ENCODE measurements around the gene VN1R2. TPM values are rescaled to one million over a fixed set of nuclear protein-coding genes. Genes with fewer than 3 reads are reported as not detected.
"Not testable (repeated sequence)": the region's sequence is repeated elsewhere in the genome, so short reads cannot be mapped to it uniquely, and the experiment has no call there.

The VN1R2 gene, protein sequence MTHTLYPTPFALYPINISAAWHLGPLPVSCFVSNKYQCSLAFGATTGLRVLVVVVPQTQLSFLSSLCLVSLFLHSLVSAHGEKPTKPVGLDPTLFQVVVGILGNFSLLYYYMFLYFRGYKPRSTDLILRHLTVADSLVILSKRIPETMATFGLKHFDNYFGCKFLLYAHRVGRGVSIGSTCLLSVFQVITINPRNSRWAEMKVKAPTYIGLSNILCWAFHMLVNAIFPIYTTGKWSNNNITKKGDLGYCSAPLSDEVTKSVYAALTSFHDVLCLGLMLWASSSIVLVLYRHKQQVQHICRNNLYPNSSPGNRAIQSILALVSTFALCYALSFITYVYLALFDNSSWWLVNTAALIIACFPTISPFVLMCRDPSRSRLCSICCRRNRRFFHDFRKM
- not detected for total RNA-seq
- long read RNA-seq: 0 reads

DNA sequence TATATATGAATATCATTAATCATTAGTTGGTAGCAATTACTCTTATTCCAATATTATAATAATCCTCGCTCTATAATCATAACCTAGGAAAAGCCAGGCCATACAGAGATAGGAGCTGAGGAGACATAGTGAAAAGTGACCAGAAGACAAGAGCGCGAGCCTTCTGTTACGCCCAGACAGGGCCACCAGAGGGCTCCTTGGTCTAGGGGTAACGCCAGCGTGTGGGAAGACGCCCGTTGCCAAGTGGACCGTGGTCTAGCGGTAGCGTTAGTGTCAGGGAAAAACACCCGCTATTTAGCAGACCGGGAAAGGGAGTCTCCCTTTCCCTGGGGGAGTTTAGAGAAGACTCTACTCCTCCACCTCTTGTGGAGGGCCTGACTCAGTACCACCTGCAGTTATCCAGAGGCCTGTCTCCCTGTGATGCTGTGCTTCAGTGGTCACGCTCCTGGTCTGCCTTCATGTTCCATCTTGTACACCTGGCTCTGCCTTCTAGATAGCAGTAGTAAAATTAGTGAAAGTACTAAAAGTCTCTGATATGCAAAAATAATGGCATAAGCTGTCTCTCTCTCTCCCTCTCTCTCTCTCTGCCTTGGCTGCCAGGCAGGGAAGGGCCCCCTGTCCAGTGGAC is at the start of gene VN1R2:
VN1R2 (plus strand) TSS at position 578 of the 628 bp plus-strand sequence. CDS start 84 bp downstream, outside the sequence.
- ATAC-seq (ENCODE audit: poor library complexity); DNase-seq; intact Hi-C loops (cut with DNase I): not testable (repeated sequence)

DNA sequence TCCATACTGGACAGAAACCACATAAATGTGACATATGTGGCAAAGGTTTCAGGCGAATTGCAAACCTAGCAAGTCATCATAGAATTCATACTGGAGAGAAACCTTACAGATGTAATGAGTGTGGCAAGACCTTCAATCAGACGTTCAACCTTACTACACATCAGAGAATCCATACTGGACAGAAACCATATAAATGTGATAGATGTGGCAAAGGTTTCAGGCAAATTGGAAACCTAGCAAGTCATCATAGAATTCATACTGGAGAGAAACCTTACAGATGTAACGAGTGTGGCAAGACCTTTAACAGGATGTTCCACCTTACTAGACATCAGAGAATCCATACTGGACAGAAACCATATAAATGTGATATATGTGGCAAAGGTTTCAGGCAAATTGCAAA is 46.5 kb upstream of the VN1R2 start:
- DNase-seq; ATAC-seq (ENCODE audit: poor library complexity); intact Hi-C loops (cut with DNase I): not testable (repeated sequence)

DNA sequence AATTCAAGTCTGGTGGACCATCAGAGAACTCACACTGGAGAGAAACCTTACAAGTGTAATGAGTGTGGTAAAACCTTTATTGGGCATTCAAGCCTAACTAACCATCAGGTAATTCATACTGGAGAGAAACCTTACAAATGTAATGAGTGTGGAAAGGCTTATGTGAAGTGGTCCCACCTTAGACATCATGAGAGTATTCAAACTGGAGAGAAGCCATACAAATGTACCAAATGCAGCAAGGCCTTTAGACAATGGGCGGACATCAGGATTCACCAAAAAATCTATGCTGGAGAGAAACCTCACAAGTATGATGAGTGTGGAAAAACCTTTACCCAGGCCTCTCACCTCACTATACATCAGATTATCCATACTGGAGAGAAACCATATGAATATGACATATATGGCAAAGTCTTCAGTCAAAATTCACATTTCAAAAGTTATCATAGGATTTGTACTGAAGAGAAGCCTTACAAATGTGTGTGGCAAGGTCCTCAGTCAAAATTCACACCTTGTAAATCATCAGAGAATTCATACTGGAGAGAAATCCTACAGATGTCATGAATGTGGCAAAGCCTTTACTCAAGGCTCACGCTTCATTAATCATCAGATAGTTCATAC is 45.3 kb upstream of the VN1R2 start:
- intact Hi-C loops (cut with DNase I): no loop called here
- ATAC-seq (ENCODE audit: poor library complexity): no peak
- no peak for DNase-seq

DNA sequence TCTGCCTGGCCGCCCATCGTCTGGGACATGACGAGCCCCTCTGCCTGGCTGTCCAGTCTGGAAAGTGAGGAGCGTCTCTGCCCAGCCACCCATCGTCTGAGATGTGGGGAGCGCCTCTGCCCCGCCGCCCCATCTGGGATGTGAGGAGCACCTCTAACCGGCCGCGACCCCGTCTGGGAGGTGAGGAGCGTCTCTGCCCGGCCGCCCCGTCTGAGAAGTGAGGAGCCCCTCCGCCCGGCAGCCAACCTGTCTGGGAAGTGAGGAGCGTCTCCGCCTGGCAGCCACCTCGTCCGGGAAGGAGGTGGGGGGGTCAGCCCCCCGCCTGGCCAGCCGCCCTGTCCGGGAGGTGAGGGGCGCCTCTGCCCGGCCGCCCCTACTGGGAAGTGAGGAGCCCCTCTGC is 35.4 kb upstream of the VN1R2 start:
- intact Hi-C loops (cut with DNase I); DNase-seq; ATAC-seq (ENCODE audit: poor library complexity): not testable (repeated sequence)

DNA sequence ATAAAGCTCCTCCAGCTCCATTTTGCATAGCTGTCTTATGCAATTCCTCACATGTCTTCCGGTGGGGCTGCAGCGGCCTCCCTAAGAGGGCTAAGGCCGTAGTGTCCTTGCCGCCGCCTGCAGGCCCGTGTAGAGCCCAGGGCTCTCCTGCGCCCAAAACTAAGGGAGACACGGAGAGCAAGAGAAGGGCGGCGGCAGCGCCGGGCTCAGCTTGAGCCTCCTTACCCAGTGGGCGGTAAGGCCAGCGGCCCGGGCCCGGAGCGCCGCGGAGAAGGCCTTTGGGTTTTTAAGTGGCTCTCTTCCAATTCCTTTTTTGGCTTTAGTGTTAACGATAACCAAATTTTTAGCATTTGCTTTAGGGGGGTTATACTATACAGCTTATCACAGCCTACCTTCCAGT is 33.5 kb upstream of the VN1R2 start:
- DNase-seq: no peak
- intact Hi-C loops (cut with DNase I): no loop called here
- ATAC-seq (ENCODE audit: poor library complexity): no peak

DNA sequence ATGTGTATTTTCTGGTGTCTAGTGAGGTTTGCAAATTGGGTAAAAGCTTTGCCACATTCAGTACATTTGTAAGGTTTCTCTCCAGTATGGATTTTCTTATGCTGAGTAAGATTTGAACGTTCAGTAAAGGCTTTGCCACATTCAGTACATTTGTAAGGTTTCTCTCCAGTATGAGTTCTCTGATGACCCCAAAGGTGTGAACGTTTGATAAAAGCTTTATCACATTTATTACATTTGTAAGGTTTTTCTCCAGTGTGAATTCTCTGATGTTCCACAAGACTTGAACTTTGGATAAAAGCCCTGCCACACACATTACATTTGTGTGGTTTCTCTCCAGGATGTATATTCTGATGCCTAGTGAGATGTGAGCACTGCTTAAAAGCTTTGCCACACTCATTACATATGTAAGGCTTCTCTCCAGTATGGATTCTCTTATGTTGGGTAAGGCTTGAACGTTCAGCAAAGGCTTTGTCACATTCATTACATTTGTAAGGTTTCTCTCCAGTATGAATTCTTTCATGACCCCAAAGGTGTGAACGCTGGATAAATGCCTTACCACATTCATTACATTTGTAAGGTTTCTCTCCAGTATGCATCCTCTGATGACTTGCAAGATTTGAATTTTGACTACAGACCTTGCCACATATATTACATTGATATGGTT is 20.8 kb upstream of the VN1R2 start:
- intact Hi-C loops (cut with DNase I): no loop called here
- ATAC-seq (ENCODE audit: poor library complexity) (no peak), DNase-seq (no peak)

DNA sequence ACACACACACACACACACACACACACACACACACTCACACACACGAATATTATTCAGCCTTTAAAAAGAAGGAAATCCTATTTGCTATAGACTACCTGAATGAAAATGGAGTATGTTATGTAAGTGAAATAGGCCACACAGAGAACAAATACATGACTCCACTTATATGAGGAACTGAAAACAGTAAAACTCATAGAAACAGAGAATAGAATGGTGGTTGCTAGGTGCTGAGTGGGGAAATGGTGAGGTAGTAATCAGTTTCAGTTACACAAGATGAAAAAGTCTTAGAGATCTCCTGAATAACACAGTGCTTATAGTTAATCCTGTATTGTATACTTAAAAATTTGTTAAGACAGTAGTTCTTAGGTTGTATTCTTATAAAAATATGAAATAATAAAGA is 11.6 kb upstream of the VN1R2 start:
- ATAC-seq (ENCODE audit: poor library complexity): no peak
- no peak for DNase-seq
- intact Hi-C loops (cut with DNase I): no loop called here

DNA sequence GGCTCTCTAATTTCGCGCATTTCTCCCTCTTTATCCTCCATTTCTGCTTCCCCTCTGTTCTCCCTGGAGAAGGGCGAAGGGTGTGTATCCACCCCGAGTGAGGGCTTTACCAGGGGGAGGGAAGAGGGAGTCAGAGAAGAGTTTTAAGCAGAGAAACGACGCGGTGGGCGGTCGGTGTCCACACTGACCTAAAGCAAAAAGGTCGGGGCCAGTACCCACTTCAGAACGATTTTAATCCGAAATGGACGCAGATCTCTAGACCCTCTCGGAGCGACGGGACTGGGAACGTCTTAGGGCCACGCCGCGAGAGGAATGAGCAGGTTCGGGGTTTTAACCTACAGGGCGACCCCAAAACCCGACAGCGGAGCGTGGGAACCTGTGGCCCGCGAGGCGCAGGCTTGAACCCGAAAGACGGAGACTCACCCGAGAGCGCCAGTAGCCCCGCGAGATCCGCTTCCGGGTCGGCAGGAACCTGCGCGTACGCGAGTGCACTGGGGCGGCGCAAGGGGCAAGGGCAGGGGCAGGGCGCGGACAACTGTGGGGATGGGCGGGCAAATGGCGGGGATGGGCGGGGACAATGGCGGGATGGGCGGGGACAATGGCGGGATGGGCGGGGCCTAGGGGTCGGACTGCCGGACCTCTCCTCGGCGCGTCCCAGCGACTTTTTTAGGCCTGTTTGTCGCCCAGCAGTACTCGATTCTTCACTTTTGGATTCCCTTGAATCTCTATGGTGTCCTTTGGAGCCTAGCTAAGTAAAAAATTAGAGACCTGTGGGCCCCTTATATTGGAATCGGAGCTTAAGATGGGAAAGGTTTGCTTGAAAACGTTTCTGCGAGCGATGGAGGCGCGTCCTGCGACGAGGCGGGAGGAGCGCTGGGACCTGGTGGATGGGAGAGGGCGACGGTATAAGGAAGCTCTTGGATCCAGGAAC is 3.4 kb upstream of the VN1R2 start, which contains the start of gene ZNF677:
ZNF677 (minus strand) TSS at position 463 of the 931 bp plus-strand sequence. CDS start 3,323 bp downstream, outside the sequence.
- DNase-seq (peak; percentile 96), ATAC-seq (ENCODE audit: poor library complexity) (peak; percentile 100)
- intact Hi-C loops (cut with DNase I): no loop called here

DNA sequence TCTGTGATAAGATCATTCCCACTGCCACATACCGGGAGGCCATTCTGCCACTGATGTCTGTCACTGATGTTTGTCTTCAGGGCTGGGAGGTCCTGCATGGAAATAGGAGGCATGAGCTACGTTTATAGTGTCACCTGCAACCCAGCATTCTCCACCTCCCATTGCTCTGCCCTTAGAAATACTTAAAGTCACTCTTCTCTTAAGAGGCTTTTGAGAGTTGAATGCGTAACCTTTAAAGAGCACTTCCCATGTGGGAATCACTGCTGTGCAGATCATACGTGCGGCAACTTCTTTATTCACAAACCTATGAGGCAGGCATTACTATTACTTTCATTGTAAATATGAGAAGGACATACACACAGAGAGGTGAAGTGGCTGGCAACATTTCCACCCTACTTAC is 9.5 kb downstream of the VN1R2 start, which contains the start of gene VN1R4:
VN1R4 (minus strand) TSS at position 101 of the 400 bp plus-strand sequence; CDS start at position 43, 58 bp downstream.
- intact Hi-C loops (cut with DNase I); ATAC-seq (ENCODE audit: poor library complexity); DNase-seq: not testable (repeated sequence)

DNA sequence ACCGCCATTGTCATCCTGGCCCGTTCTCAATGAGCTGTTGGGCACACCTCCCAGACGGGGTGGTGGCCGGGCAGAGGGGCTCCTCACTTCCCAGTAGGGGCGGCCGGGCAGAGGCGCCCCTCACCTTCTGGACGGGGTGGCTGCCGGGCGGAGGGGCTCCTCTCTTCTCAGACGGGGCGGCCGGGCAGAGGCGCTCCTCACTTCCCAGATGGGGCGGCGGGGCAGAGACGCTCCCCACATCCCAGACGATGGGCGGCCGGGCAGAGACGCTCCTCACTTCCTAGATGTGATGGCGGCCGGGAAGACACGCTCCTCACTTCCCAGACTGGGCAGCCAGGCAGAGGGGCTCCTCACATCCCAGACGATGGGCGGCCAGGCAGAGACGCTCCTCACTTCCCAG is 11.8 kb downstream of the VN1R2 start:
- intact Hi-C loops (cut with DNase I); ATAC-seq (ENCODE audit: poor library complexity); DNase-seq: not testable (repeated sequence)

DNA sequence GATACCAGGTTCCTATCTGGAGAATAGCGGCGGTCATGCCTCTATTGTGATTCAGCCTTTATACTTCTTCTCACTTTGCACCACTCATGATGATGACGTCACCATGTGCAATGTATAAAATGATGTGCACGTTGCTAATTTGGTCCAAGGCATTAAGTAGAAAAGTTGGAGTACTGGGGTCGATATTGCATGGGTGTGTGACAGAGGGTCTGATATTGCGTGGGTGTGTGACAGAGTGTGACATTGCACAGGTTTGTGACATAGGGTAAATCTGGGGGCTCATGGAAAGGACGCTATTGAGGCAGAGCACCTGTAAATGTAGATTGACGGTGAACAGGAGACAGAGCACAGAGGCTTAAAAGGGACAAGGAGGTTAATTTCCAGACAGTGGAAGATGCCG is 14.0 kb downstream of the VN1R2 start:
- intact Hi-C loops (cut with DNase I): no loop called here
- no peak for ATAC-seq (ENCODE audit: poor library complexity)

DNA sequence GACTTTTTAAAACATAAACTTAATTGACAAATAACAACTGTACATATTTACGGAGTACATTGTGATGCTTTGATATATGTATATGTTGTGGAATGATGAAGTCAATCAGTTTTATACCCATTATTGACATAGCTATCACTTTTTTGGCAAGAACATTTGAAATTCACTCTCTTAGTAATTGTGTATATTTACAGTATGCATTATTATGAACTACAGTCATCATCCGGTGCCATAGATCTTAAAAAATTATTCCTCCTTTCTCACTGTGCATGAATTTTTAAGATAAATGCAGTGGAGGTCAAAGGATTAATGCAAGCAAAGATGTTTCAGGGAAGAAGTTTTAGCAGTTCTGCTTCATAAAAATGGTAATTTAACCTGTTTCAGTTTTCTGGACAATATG is 17.4 kb downstream of the VN1R2 start:
- ATAC-seq (ENCODE audit: poor library complexity): no peak
- no peak for DNase-seq
- intact Hi-C loops (cut with DNase I): no loop called here

More for the DNA sequence above, 14.0 kb downstream of the VN1R2 start:
- no peak for DNase-seq

DNA sequence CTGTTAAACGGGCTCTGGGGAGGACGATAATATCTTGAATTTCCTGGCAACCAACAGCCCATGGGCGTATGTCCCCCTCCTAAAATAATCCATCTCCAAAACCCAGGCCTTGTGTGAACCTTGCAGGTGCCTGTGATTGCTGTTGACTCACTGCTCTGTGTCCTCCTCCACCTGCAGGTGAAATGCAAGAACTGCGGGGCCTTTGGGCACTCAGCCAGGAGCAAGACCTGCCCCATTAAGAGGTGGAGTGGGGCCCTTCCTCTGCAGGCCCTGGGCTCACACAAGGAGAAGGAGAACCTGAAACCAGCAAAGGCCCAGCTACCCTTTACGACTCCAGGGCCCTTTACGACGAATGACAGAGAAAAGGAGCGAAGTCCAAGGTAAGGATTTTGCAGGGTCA is 23.9 kb downstream of the VN1R2 start:
- DNase-seq; intact Hi-C loops (cut with DNase I); ATAC-seq (ENCODE audit: poor library complexity): not testable (repeated sequence)

DNA sequence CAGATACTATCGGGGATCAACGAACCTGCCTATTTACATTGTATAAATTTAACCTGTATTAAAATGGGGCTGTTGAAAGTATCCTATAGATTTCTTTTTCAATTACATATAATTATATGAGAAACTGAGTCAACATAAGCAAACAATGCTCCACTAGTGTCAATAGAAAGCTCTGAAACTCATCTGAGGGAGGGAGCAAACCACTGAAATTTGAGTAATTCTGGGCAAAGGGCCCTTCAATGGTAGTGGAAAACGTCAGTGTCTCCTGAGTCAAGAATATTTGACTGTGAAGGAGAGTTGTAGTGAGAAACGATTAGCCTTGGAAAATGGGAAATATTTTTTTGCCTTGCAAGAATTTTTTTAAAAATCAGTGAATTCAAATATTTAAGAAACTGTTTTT is 27.0 kb downstream of the VN1R2 start:
- DNase-seq (no peak), ATAC-seq (ENCODE audit: poor library complexity) (no peak)
- intact Hi-C loops (cut with DNase I): no loop called here

DNA sequence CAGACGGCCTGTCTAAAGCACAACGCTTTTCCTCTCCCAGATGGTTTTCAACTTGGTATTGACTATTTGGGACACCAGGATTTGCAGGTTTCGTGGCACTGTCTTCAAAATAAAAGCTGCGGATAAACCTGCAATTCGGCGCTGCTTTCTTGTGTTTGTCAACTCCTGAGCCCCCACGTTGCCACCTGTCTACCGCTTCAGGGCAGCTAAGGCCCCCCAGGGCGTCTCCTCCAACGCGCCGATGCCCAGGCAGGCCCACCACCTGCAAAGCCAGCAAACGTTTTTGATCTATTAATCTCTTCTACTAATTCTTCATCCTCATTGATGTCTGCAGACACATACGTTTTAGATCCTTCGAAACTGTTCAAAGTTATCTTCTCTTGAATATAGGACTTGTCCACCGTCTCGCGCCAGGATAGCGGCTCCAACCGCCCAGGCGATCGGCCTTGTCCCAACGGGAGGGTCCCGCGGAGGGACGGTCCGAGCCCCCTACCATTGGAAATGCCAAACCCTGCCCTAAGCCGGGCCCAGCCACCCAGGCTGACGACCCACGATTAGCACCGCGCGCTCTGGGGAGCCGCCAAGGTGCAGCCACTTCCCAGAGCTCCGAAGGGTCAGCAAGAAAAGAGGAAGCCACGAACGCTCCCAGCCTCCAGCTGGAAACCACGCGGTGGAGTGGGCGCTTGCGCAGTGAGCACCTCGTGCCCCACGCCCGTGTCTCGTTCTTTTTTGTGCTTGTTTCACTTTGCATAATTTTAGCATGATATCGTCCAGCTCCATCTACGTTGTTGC is 32.9 kb downstream of the VN1R2 start:
- intact Hi-C loops (cut with DNase I): no loop called here
- no peak for ATAC-seq (ENCODE audit: poor library complexity)
- no peak for DNase-seq

DNA sequence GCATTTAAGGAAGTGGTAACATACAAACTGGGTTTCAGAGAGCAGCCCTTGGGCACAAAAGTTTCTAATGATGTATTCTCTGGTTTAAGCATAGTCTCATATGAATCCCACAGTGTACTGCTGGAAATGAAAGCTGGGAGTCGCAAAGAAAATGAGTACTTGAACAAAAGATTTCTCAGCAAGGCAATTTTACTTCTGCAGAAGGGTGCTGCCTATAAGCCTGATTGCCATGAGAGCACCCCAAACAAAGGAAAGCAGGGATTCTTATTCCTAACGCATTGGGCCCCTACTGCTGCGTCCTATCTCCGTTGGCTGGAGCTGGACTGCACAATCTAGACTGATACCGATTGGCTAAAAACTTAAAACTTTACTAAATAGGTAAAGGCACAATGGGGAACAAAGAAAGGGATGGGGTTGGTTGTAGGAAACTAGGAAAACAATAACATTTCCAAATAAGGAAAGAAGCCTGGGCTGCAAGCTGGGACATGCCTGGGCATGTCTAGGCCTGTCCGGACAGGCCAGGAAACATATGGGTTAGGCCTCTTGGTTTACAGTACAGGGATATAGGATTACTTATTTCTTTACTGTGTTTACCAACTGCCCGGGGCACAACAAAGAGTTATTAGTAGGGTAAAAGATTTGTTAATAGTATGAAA is 36.8 kb downstream of the VN1R2 start:
- ATAC-seq (ENCODE audit: poor library complexity): no peak

DNA sequence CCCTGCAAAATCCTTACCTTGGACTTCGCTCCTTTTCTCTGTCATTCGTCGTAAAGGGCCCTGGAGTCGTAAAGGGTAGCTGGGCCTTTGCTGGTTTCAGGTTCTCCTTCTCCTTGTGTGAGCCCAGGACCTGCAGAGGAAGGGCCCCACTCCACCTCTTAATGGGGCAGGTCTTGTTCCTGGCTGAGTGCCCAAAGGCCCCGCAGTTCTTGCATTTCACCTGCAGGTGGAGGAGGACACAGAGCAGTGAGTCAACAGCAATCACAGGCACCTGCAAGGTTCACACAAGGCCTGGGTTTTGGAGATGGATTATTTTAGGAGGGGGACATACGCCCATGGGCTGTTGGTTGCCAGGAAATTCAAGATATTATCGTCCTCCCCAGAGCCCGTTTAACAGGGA is 43.2 kb downstream of the VN1R2 start:
- intact Hi-C loops (cut with DNase I); DNase-seq; ATAC-seq (ENCODE audit: poor library complexity): not testable (repeated sequence)

More for the DNA sequence above, 36.8 kb downstream of the VN1R2 start:
- intact Hi-C loops (cut with DNase I): no loop called here
- no peak for DNase-seq

Measured in Right ventricle myocardium superior (tissue), 1 donor.